ENCODE data around the gene AMBN.

DNA sequence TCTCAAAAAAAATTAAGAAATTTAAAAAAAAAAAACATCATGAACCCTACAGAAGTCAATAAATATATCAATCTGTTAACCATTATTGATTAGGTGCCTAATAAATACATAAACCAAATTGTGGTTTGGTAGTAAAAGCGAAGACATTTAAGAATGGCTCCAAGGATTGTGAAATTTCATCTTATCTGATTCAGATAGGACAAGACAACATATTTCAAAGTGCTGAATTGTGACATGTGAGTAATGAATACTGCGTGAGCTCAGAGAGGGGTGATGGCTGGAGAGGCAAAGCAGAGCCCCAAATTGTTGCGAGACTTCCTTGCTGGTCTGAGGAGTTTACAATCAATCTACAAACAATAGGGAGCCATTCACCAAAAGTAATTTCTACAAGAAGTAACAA, 8.2 kb downstream of the AMBN start:
- TF ChIP-seq EZH2 (IDR thresholded peaks at IDR 0.05; ENCODE audit: borderline replicate concordance, low read depth, low read length, severe bottlenecking) (no peak), CTCF (IDR thresholded peaks at IDR 0.05; ENCODE audit: borderline replicate concordance, extremely low read depth, low read length, poor library complexity, severe bottlenecking) (no peak)
